Panc1 (cell line): Measurements from ENCODE around the gene ZFAND3. TPM values are rescaled to one million over a fixed set of nuclear protein-coding genes. Genes with fewer than 3 reads are reported as not detected.
A peak's percentile ranks its signal among the peaks of the same experiment; 100 is the strongest.

Source experiments
- ATAC-seq: fragments of 200-7000 bp; cut with Tn5 transposase; 2 replicates; pipeline ENCODE4 v1.9.1; 2020; ENCODE audit warnings: mild to moderate bottlenecking, moderate library complexity
- BruUV-seq: library from RNA; stranded (reverse); fragments of 400-500 nt; replicated peaks from 2 replicates; lab custom pipeline; 2021; lab: Mats Ljungman, UMichigan
- CTCF ChIA-PET: fragments of 300-600 bp; sonication (Branson Sonifier 250); formaldehyde crosslinking; loops from one replicate; lab custom pipeline; 2022; ENCODE audit warnings: antibody characterized with exemption; lab: Charles Lee
- POLR2A ChIA-PET: fragments of 300-600 bp; sonication (Branson Sonifier 250); formaldehyde crosslinking; loops from one replicate; lab custom pipeline; 2022; ENCODE audit warnings: antibody characterized with exemption; lab: Charles Lee
- DNase-seq: peaks from one replicate; pipeline ENCODE4 v3.0.0-alpha.2; 2010; ENCODE audit warnings: low read depth, low spot score
- H3K27ac ChIP-seq: 2 replicates; pipeline ENCODE4 v1.5.1; 2011; ENCODE audit warnings: mild to moderate bottlenecking, low read length, inconsistent platforms
- H3K27me3 ChIP-seq: fragments of 200-500 bp; sonication (Bioruptor generic); 2 replicates; pipeline ENCODE4 v1.6.0; 2014; ENCODE audit warnings: low read length, inconsistent platforms; ENCODE audit not compliant: control insufficient read depth, insufficient read depth
- H3K36me3 ChIP-seq: fragments of 200-500 bp; sonication (Bioruptor generic); 2 replicates; pipeline ENCODE4 v1.5.1; 2014; ENCODE audit warnings: inconsistent platforms, mild to moderate bottlenecking, low read length, moderate library complexity; ENCODE audit not compliant: control insufficient read depth, insufficient read depth
- H3K4me1 ChIP-seq: 2 replicates; pipeline ENCODE4 v1.5.1; 2011; ENCODE audit warnings: inconsistent platforms, mild to moderate bottlenecking, low read length, moderate library complexity; ENCODE audit not compliant: control insufficient read depth, insufficient read depth
- H3K4me3 ChIP-seq, 2 experiments: 2 replicates each; pipeline ENCODE4 v1.5.1; 2011 to 2012; ENCODE audit warnings: low read depth in 2 of 2, low read length in 2 of 2, mild to moderate bottlenecking in 2 of 2, inconsistent platforms in 1 of 2, moderate library complexity in 1 of 2
- H3K9me3 ChIP-seq: fragments of 200-500 bp; sonication (Bioruptor generic); 2 replicates; pipeline ENCODE4 v1.5.1; 2014; ENCODE audit warnings: low read depth, mild to moderate bottlenecking, inconsistent platforms, low read length, moderate library complexity; ENCODE audit not compliant: control insufficient read depth, insufficient read depth
- POLR2AphosphoS5 ChIP-seq: IDR thresholded peaks from 2 replicates; pipeline ENCODE4 v1.6.1; 2012; ENCODE audit warnings: mild to moderate bottlenecking, low read depth, low read length, moderate library complexity
- SIN3A ChIP-seq: IDR thresholded peaks from 2 replicates; pipeline ENCODE4 v1.6.1; 2012; ENCODE audit warnings: low read depth, mild to moderate bottlenecking, low read length, moderate library complexity, borderline replicate concordance; ENCODE audit not compliant: insufficient read depth
- TCF7L2 ChIP-seq: IDR thresholded peaks from 2 replicates; pipeline ENCODE4 v1.6.1; 2011; ENCODE audit warnings: mild to moderate bottlenecking, low read depth, low read length, inconsistent platforms
- in situ Hi-C: cut with HindIII; loops from 2 replicates; pipeline ENCODE4 v1.10.0; 2016; ENCODE audit warnings: low sequenced_read_pairs, low pct_unique_long_range_greater_than_20kb
- intact Hi-C: fragments of 100-400 bp; cut with micrococcal nuclease; formaldehyde crosslinking; loops from one replicate; pipeline ENCODE4 v1.10.0; 2022; ENCODE audit not compliant: unreplicated experiment
- total RNA-seq: library from RNA; stranded (reverse); gene quantifications from one replicate; pipeline ENCODE4 v1.2.1, GENCODE V29; 2021; ENCODE audit not compliant: unreplicated experiment
- TF ChIP-seq, protein P1 (sequence below): fragments of 450-650 bp; IDR thresholded peaks from 2 replicates; pipeline ENCODE4 v1.5.1; 2017; ENCODE audit warnings: mild to moderate bottlenecking
- TF ChIP-seq, protein P2 (sequence below), 2 experiments: IDR thresholded peaks; 2 replicates each; pipeline ENCODE4 v1.6.1; 2011 to 2012; ENCODE audit warnings: low read depth in 2 of 2, control low read depth in 1 of 2, low read length in 1 of 2, mild to moderate bottlenecking in 1 of 2, moderate library complexity in 1 of 2; ENCODE audit not compliant: insufficient read depth in 1 of 2

ZFAND3 gene
- total RNA-seq, 1 experiment from 2014 or later: 95.9 TPM

DNA sequence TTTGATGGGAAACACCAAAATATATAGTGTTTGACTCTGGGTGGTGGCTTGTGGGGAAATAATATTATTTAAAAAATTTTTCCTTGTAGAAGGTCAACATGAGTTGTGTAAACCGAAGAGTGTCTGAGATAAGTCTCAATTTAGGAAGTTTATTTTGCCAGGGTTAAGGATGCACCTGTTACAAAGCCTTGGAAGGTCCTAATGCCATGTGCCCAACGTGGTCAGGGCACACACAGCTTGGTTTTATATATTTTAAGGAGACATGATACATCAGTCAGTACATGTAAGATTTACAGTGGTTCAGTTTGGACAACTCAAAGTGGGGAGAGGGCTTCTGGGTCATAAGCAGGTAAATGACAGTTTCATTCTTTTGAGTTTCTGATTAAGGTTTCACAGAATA, 162.1 kb downstream of the ZFAND3 start:
- Histone ChIP-seq H3K27me3 (no peaks in the 10 kb centered on the region), H3K4me1 (peaks cover 29% of the 10 kb centered on the region), H3K4me3 (no peak overlapping the region), H3K36me3 (no peaks in the 10 kb centered on the region), H3K9me3 (no peaks in the 10 kb centered on the region), H3K27ac (no peak overlapping the region)
- in situ Hi-C loops (no loop called here), intact Hi-C loops (no loop called here)
- POLR2A ChIA-PET: no interaction called here
- no peak for TF ChIP-seq POLR2AphosphoS5
- TF ChIP-seq, protein P1, sequence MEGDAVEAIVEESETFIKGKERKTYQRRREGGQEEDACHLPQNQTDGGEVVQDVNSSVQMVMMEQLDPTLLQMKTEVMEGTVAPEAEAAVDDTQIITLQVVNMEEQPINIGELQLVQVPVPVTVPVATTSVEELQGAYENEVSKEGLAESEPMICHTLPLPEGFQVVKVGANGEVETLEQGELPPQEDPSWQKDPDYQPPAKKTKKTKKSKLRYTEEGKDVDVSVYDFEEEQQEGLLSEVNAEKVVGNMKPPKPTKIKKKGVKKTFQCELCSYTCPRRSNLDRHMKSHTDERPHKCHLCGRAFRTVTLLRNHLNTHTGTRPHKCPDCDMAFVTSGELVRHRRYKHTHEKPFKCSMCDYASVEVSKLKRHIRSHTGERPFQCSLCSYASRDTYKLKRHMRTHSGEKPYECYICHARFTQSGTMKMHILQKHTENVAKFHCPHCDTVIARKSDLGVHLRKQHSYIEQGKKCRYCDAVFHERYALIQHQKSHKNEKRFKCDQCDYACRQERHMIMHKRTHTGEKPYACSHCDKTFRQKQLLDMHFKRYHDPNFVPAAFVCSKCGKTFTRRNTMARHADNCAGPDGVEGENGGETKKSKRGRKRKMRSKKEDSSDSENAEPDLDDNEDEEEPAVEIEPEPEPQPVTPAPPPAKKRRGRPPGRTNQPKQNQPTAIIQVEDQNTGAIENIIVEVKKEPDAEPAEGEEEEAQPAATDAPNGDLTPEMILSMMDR: no peak
- TF ChIP-seq, protein P2, sequence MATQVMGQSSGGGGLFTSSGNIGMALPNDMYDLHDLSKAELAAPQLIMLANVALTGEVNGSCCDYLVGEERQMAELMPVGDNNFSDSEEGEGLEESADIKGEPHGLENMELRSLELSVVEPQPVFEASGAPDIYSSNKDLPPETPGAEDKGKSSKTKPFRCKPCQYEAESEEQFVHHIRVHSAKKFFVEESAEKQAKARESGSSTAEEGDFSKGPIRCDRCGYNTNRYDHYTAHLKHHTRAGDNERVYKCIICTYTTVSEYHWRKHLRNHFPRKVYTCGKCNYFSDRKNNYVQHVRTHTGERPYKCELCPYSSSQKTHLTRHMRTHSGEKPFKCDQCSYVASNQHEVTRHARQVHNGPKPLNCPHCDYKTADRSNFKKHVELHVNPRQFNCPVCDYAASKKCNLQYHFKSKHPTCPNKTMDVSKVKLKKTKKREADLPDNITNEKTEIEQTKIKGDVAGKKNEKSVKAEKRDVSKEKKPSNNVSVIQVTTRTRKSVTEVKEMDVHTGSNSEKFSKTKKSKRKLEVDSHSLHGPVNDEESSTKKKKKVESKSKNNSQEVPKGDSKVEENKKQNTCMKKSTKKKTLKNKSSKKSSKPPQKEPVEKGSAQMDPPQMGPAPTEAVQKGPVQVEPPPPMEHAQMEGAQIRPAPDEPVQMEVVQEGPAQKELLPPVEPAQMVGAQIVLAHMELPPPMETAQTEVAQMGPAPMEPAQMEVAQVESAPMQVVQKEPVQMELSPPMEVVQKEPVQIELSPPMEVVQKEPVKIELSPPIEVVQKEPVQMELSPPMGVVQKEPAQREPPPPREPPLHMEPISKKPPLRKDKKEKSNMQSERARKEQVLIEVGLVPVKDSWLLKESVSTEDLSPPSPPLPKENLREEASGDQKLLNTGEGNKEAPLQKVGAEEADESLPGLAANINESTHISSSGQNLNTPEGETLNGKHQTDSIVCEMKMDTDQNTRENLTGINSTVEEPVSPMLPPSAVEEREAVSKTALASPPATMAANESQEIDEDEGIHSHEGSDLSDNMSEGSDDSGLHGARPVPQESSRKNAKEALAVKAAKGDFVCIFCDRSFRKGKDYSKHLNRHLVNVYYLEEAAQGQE (IDR thresholded peaks at IDR 0.05; ENCODE audit: insufficient read depth in 1 of 2, low read depth in 2 of 2, low read length in 1 of 2): no peak
- no peak for TF ChIP-seq SIN3A
- no peak for TF ChIP-seq TCF7L2
- ATAC-seq (no peak), DNase-seq (no peak)
- CTCF ChIA-PET: no interaction called here
- BruUV-seq: TSS peak; percentile 2

DNA sequence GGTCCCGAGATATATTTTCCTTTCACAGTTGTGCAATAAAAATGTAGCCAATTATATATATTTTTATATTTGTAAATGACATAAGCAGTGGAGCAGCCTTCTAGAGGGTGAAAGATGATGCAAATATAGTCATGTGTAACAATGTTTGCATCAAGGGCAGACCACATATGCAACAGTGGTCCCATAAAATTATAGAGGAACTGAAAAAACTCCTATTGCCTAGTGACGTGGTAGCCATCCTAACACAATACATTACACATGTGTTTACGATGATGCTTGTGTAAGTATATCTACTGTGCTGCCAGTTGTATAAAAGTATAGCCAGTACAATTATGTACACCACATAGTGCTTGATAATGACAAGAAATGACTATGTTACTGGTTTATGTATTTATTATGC, 162.8 kb downstream of the ZFAND3 start:
- H3K36me3 ChIP-seq: no peaks in the 10 kb centered on the region
- peaks cover 35% of the 10 kb centered on the region for H3K4me1 ChIP-seq
- TF ChIP-seq TCF7L2: no peak
- intact Hi-C loops (no loop called here), in situ Hi-C loops (no loop called here)
- no peaks in the 10 kb centered on the region for H3K27me3 ChIP-seq
- no peak overlapping the region for H3K27ac ChIP-seq
- ATAC-seq (no peak), DNase-seq (no peak)
- ChIA-PET CTCF (no interaction called here), POLR2A (no interaction called here)
- H3K4me3 ChIP-seq: no peak overlapping the region
- H3K9me3 ChIP-seq: no peaks in the 10 kb centered on the region
- no TSS peak for BruUV-seq

DNA sequence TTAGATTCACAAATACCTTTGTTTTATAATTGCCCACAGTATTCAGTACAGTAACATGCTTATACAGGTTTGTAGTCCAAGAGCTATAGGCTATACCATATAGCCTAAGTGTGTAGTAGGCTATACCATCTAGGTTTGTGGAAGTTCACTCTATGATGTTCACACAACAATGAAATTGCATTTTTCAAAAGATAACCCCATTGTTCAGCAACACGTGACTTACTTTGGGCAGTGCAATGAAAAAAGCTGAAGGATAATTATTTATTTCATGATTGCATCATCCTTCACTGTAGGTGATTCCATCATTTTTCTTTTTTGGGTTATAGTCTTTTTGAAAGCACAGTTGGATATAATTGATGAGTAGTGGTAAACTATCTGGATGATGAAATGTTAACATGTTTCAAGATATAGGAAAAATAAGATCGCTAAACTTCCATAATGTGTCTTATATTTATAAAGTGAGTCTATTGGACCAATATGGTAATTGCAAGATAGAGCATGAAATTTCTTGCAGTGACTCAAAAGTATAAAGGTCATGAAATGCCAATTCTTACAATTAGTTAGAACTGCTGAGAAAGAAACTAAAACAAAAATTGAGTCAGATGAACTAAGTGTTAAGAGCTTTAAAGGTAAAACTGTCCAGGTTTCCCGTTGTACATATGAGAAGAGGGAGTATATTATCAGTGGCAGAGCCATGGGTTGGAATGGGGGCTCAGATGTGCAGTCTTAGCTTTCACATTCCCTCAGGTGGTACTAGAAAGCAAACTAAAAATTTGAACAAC, 164.4 kb downstream of the ZFAND3 start:
- Histone ChIP-seq H3K27me3 (no peaks in the 10 kb centered on the region), H3K4me3 (no peak overlapping the region), H3K27ac (peak overlapping the region; percentile 29; the same call in 1 of the 2 replicates), H3K9me3 (no peaks in the 10 kb centered on the region), H3K36me3 (no peaks in the 10 kb centered on the region), H3K4me1 (peaks cover 41% of the 10 kb centered on the region)
- in situ Hi-C loops (no loop called here), intact Hi-C loops (no loop called here)
- POLR2A ChIA-PET: interaction anchor here (0.6 kb wide), 1 partner anchor 171 kb away, joined by 3 read pairs; no protein-coding TSS in a partner anchor
- ATAC-seq: no peak
- CTCF ChIA-PET: no interaction called here
- BruUV-seq: no TSS peak
- DNase-seq: no peak
- TF ChIP-seq SIN3A: no peak
- TF ChIP-seq, protein P2 (IDR thresholded peaks at IDR 0.05; ENCODE audit: insufficient read depth in 1 of 2, low read depth in 2 of 2, low read length in 1 of 2): no peak
- TF ChIP-seq POLR2AphosphoS5: no peak
- TF ChIP-seq, protein P1: no peak
- TF ChIP-seq TCF7L2: no peak
